ENCODE results near the gene CCDC92. TPM values are rescaled to one million over a fixed set of nuclear protein-coding genes. Genes with fewer than 3 reads are reported as not detected.

CCDC92 gene
- total and polyA plus RNA-seq, 2 of the 13 experiments (the other 11 are each of a cell fraction or from before 2014, with no cell fraction given): 5.4 to 14.7 TPM

DNA sequence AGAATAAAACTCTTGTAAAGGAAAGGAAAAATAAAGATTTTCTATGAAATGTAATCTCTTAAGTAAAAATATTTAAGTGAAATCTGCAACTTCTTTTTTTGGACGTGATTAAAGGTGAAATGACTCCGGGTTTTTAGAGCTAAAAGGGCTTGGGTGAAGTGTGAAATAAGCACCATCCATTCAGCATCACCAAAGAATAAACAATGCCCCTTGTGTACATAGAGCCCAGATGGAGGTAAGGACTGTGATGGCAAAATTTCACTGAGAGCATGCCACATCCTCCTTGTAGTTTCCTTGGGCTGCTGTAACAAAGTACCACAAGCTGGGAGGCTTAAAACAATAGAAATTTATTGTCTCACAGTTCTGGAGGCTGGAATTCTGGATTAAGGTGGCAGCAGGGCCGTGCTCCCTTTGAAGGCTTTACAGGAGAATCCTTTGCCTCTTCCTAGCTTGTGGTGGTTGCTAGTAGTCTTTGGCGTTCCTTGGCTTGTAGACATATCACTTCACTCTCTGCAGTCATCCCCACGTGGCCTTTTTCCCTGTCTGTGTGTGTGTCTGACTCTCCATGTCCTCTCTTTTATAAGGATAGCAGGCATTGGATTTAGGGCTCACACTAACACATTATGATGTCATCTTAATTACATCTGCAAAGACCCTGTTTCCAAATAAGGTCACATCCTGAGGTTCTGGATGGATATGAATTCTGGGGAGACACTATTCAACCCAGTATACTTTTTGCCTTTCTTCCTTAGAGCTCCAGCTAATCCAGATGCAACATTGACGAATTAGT is 24.6 kb upstream of the CCDC92 start:
- intact Hi-C loops (cut with micrococcal nuclease; ENCODE audit: unreplicated experiment): no loop called here
- ATAC-seq: no peak
- in situ Hi-C loops (cut with HindIII; ENCODE audit: extremely low pct_ligation_motif_present, low pct_unique_long_range_greater_than_20kb): no loop called here
- no peak for DNase-seq (ENCODE audit: low spot score)
- peaks cover 14% of the 10 kb centered on the region; the same call in 1 of the 2 replicates for H3K4me1 ChIP-seq (ENCODE audit: insufficient read depth, low read length)
- H3K36me3 ChIP-seq (replicated peaks in 1 of 2; ENCODE audit: control insufficient read depth in 1 of 2, insufficient read depth in 2 of 2, low read length in 2 of 2): peaks cover 20 to 78% of the 10 kb centered on the region in 2 experiments
- H3K9ac ChIP-seq (ENCODE audit: insufficient read depth, low read depth, low read length): no peak overlapping the region
- 98% methylated on average over 6 of the region's 6 CpGs for WGBS (ENCODE audit: low lambda C conversion rate)
- H3K4me2 ChIP-seq (ENCODE audit: low read depth, low read length): no peak overlapping the region
- H2AFZ ChIP-seq (ENCODE audit: low read length): no peak overlapping the region
- BruUV-seq (replicated peaks): no TSS peak
- FAIRE-seq: no peak
- H4K20me1 ChIP-seq (ENCODE audit: insufficient read depth, low read length): peaks cover 7% of the 10 kb centered on the region; the same call in 1 of the 2 replicates
- no peaks in the 10 kb centered on the region for H3K27me3 ChIP-seq (ENCODE audit: control insufficient read depth in 1 of 2, insufficient read depth in 2 of 2, low read length in 2 of 2)
- ChIA-PET POLR2A (no interaction called here), CTCF (ENCODE audit: low intra/inter-chr PET ratio, low total read pairs) (no interaction called here)
- TF ChIP-seq HDAC1 (CRISPR knock-in tag; IDR thresholded peaks at IDR 0.05): no peak
- TF ChIP-seq, protein P1, sequence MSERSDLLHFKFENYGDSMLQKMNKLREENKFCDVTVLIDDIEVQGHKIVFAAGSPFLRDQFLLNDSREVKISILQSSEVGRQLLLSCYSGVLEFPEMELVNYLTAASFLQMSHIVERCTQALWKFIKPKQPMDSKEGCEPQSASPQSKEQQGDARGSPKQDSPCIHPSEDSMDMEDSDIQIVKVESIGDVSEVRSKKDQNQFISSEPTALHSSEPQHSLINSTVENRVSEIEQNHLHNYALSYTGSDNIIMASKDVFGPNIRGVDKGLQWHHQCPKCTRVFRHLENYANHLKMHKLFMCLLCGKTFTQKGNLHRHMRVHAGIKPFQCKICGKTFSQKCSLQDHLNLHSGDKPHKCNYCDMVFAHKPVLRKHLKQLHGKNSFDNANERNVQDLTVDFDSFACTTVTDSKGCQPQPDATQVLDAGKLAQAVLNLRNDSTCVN (CRISPR knock-in tag; IDR thresholded peaks at IDR 0.05; ENCODE audit: borderline replicate concordance): no peak
- TF ChIP-seq ATF7 (IDR thresholded peaks at IDR 0.05): peak; percentile 79
- no peak for TF ChIP-seq ATF7 (CRISPR knock-in tag; IDR thresholded peaks at IDR 0.05)
- no peak for TF ChIP-seq ZNF326 (CRISPR knock-in tag; IDR thresholded peaks at IDR 0.05; ENCODE audit: borderline replicate concordance)
- H3K4me3 ChIP-seq (replicated peaks in 1 of 3; ENCODE audit: insufficient read depth in 1 of 3, low read depth in 2 of 3, low read length in 3 of 3): no peak overlapping the region
- H3K9me3 ChIP-seq (ENCODE audit: low read length): no peaks in the 10 kb centered on the region
- peaks cover 35% of the 10 kb centered on the region for H3K79me2 ChIP-seq (ENCODE audit: insufficient read depth, low read length)
- H3K27ac ChIP-seq (ENCODE audit: extremely low read length, insufficient read depth, low read length): no peak overlapping the region

DNA sequence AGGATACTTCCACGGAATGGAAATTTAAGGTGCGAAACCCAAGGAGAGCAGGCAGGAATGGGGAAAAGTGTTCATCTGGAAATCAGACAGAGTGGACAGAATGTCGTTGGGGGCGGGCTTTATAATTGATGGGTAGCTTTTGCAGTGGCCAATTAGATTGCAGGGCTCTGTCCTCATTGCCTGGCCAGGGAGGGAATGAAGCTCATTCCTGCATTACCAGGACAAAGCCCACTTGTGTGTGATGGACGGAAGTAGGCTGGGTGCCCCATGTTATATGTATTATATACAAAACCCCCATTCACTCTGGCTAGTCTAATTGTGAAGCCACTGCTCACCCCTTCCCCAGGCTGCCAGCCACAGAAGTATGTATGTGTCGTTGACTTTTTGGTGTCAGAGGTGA is 23.9 kb upstream of the CCDC92 start:
- BruUV-seq (replicated peaks): no TSS peak
- intact Hi-C loops (cut with micrococcal nuclease; ENCODE audit: unreplicated experiment) (no loop called here), in situ Hi-C loops (cut with HindIII; ENCODE audit: extremely low pct_ligation_motif_present, low pct_unique_long_range_greater_than_20kb) (no loop called here)
- Histone ChIP-seq H3K9me3 (ENCODE audit: low read length) (no peaks in the 10 kb centered on the region), H3K4me2 (ENCODE audit: low read depth, low read length) (no peak overlapping the region), H3K27ac (ENCODE audit: extremely low read length, insufficient read depth, low read length) (no peak overlapping the region), H2AFZ (ENCODE audit: low read length) (no peak overlapping the region), H3K4me1 (ENCODE audit: insufficient read depth, low read length) (peaks cover 14% of the 10 kb centered on the region), H3K4me3 (replicated peaks in 1 of 3; ENCODE audit: insufficient read depth in 1 of 3, low read depth in 2 of 3, low read length in 3 of 3) (no peak overlapping the region), H4K20me1 (ENCODE audit: insufficient read depth, low read length) (peaks cover 7% of the 10 kb centered on the region), H3K27me3 (ENCODE audit: control insufficient read depth in 1 of 2, insufficient read depth in 2 of 2, low read length in 2 of 2) (no peaks in the 10 kb centered on the region), H3K9ac (ENCODE audit: insufficient read depth, low read depth, low read length) (no peak overlapping the region), H3K36me3 (replicated peaks in 1 of 2; ENCODE audit: control insufficient read depth in 1 of 2, insufficient read depth in 2 of 2, low read length in 2 of 2) (peaks cover 19 to 78% of the 10 kb centered on the region in 2 experiments), H3K79me2 (ENCODE audit: insufficient read depth, low read length) (peaks cover 32% of the 10 kb centered on the region)
- no peak for FAIRE-seq
- ChIA-PET CTCF (ENCODE audit: low intra/inter-chr PET ratio, low total read pairs) (no interaction called here), POLR2A (no interaction called here)
- ATAC-seq: no peak
- no peak for TF ChIP-seq FOXC1 (CRISPR knock-in tag; IDR thresholded peaks at IDR 0.05; ENCODE audit: borderline replicate concordance)
- WGBS (ENCODE audit: low lambda C conversion rate): 94% methylated on average over 6 of the region's 6 CpGs
- DNase-seq (ENCODE audit: low spot score): no peak

All from HepG2 (cell line).